HG03520 (cell line): ENCODE measurements around the gene CRPPA.
"Not testable (repeated sequence)": the region's sequence is repeated elsewhere in the genome, so short reads cannot be mapped to it uniquely, and the experiment has no call there.

ENCODE experiments used
- ATAC-seq: cut with Tn5 transposase; IDR thresholded peaks from one replicate; pipeline ENCODE4 v1.9.1; 2021; ENCODE audit warnings: mild to moderate bottlenecking, moderate library complexity; ENCODE audit not compliant: unreplicated experiment

Gene CRPPA

DNA sequence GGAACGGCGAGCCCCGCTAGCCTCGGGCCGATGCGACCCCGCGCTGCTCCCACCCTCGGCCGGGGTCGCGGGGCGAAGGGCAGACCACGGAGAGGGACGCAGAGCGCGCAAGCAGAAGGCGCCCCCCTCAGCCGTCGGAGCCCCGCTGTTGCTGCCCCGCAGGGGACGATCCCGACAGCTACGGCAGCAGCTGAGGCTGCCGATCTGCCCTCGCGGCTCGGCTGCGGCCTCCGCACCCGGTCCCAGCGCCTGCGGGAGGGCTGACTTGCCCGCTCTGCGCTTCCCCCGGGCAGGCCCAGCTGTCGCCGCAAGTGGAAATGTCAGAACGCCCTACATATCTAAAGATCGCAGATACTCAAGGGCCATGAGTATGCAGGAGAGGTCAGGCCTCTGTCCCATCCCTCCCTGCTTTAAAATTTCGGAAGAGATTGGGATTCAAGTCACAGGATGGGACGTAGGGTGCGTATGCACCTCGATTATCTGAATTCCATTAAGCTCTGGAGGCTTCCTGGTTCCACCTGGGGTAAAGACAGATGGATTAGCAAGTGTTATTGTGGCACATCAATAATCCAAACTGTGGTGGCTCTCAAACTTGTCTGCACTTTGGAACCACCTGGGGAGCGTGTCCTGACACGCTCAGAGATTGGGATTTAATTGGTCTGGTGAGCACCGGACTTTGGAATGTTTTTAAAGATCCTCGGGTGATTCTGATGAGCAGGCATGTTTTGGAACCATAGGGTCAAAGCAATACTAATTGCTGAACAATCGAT is at the start of gene CRPPA:
Gene CRPPA, minus strand, starts transcription at position 206 of the 770 bp plus-strand sequence. CDS start 216 bp downstream, outside the sequence.
- ATAC-seq: peak; percentile 31

- ATAC-seq: no peak
Observed at GRCh38 chr7:16465469-16466361, 44.4 kb upstream of the CRPPA start, which contains the start of gene SOSTDC1. TSS of gene SOSTDC1 (minus strand) at chr7:16465738. CDS start at chr7:16465668, 70 bp downstream.

DNA sequence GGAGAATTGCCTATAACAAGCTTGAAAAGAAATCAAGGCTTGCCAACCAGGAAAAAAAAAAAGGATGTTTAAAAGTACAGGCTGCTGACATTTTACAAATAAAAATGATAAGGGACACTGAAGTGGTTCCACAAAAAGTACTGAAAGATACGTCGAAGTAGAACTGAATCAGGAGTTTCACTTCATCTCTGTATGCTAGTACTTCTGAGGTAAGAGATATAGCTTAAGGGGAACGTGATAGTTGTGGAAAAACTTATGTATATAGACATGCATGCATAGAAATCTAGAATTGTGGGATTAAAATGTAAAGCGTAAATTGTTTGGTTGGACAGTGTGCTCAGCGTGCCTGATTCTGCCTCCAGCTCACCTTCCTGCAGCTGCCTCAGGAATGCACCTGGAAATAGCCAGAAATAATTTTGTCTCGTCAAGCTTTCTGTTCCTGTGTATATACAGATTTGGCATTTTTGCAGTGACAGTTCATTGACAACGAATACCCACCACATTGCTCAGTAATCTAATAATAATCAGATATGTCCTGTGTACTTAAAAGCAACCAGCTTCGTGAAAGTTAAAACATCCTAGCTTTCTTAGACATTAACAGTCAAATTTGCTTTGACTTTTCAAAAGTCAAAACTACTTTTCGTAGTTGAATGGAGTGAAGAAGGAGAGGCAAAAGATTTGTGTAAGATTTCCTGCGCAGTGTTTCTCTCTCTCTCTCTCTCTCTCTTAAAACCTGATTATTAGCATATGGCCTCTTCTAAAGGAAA is 42.8 kb upstream of the CRPPA start:
- no peak for ATAC-seq

DNA sequence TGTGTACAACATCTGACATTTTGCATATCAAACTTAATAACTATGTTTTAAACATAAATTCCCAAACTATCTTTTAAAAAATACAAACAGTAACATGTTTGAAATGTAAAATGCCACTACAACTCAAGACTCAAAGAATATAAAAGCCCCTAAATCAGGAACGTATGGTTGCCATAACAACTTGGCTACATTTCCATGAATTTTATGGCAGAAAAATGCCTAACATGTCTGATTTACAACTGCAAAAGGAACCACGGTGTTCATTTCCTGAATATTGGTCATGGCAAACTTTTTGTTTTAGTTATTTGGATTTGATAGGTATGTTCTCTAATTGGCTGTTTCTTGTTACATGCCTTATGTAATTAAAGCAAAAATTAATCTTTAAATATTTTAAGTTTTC is 42.2 kb upstream of the CRPPA start:
- no peak for ATAC-seq

GRCh38 chr7:16462431-16462889 is 41.1 kb upstream of the CRPPA start:
- no peak for ATAC-seq

DNA sequence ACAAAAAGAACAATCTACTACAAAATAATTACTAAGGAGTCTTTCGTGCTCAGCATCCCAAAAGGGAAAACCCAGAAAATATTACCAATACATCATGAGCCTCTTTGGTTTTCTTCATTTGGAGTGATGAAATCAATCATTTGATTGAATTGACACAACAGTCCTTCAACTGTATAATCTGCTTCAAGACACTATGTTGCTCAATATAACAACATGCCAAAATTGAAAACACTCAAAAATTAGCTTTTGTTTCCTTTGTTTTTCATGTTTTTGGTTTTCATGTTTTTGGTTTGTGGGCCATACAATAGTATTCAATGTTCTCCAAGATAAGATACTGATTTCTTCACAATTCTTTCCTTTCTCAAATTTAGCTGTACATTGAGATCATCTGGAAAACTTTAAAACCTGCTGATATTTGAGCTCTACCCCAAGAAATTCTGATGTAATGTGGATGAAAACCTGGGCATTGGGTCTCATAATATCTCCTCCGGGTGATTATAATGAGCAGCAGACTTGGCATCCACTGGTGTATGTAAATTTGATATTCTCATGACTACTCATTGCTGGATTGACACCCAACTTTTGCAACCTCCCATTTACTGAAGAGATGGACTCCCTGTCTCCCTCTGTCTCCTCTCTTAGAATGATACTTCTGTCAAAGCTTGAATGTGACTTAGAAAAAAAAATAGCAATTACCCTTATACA is 39.6 kb upstream of the CRPPA start:
- no peak for ATAC-seq

DNA sequence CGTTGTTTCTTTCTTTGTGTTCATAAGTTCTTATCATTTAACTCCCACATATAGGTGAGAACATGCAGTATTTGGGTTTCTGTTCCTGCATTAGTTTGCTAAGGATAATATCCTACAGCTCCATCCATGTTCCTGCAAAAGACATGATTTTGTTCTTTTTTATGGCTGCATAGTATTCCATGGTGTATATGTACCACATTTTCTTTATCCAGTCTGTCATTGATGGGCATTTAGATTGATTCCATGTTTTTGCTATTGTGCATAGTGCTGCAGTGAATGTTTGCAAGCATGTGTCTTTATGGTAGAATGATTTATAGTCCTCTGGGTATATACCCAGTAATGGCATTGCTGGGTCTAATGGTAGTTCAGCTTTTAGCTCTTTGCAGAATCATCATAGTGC is 35.0 kb upstream of the CRPPA start:
- ATAC-seq: not testable (repeated sequence)

- no peak for ATAC-seq
Observed at GRCh38 chr7:16455591-16455990, 34.3 kb upstream of the CRPPA start.

- ATAC-seq: no peak
Observed at GRCh38 chr7:16450366-16450765, 29.0 kb upstream of the CRPPA start.

DNA sequence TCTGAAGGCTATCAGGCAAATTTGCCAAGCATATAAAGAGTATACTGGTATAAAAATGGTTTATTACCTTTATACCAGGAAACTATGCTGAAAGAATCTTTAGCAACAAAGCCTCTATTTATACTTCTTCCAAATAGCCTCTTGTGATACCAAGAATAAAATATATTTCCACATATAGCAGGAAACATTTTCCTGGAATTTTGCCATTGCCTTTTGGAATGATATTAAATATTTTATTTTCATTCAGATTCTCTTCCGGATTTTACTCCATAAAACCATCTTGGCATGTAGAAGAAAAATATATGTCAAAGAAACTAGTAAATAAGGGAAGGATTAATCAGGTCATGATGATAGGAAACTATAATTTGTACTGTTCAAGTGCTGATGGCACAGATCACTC is 26.5 kb upstream of the CRPPA start:
- no peak for ATAC-seq

DNA sequence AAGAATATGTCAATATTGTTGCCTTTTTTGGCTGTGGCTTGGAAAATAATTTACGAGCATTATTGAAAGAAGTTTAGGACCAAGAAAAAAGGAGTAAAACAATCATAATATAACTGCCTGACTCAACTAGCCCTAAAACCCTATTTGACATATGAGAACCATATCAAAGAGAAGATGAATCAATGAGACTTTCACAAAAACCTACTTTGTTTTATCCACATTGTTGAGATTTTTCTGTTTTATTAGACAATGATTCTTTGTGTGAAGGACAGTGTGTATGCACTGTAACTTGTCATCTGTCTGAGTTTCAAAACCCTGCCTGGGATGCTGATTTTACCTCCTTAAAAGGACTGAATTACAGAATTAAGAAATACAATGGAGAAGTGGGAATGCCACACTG is 25.2 kb upstream of the CRPPA start:
- no peak for ATAC-seq

- ATAC-seq: not testable (repeated sequence)
Observed at GRCh38 chr7:16443871-16444270, 22.5 kb upstream of the CRPPA start.

DNA sequence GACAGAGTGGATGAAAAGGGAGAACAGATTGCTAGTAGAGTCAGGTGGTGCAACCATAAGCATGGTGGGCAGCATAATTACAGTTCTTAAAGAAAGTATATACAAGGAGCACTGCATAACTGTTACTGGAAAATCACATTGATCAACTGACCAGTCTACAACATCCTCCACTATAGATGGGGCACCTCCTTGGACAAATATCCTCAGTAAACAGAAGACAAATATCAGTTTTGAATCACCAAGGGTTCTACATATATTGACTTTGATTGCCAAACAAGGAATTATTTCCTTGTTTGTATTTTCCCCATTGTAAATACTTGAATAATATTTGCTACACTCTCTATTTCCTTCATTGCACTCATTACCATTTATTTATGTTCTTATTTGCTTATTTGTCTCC is 17.6 kb upstream of the CRPPA start:
- no peak for ATAC-seq

- no peak for ATAC-seq
Observed at GRCh38 chr7:16436306-16436705, 15.0 kb upstream of the CRPPA start.

DNA sequence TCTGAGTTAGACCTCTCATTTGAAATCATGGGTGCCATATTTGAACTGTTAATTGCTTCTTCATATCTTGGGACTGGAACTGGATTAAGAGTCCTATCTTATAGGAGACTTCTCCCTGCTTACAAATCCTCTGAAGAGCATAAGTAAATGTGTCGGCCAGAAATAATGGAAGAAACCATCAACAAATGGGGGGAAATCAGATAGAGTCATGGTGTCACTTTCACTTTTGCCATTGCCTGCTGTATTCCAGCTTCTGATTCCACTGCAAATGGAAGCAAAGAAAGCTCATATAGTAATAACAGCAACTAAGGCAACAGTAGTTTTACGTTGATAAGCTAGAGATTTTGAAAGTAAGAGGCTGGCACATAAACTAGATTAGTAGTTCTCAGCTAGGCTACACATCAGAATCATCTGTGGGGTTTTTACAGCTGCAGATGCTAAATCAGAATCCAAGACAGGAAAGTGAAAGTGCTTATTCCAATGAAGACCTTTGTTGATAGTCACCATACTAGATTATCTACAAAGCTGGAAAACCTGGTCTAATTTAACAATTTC is 12.3 kb upstream of the CRPPA start:
- no peak for ATAC-seq

DNA sequence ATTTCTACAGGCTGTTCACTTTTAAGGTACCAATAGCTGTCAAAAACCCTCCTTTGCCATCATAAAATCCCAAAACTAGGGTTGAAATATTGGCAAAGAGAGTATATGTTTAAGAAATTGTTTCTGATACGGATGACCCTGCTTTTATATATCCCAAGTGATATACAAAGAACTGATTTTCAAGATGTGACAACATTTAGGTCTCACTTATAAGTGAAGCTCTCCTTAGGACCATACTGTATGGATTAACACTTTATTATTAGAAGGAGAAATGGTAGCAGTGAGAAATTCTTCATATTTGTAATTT is 11.0 kb upstream of the CRPPA start:
- ATAC-seq: no peak

DNA sequence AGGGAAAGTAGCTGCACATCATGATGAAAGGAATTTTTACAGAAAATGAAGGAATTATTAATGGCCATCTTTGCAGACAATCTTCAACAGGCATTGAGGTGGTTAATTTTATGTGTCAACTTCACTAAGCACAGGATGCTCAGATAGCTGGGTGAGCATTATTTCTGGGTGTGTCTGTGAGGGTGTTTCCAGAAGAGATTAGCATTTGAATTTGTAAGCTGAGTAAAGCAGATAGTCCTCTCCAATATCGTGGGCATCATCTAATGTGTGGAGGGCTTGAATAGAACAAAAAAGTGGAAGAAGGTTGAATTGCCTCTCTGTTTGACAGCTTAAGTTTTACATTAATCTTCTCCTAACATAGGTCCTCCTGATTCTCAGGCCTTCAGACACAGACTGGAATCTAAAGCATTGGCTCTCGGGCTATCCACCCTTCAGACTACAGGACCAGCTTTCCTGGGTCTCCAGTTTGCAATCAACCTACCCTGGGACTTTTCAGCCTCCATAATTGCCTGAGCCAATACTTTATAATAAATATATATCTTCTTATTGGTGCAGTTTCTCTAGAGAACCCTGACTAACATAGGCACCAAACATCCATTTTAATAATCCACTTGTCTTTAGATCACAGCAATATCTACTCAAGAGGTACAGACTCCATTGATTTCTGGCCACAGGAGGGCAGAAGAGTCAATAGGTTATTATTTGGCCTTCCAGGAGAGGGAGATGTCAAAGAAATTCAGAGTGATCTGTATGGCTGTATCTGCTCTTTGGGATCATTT is 10.5 kb upstream of the CRPPA start:
- peak; percentile 86 for ATAC-seq

- no peak for ATAC-seq
Observed at GRCh38 chr7:16430133-16430532, 8.8 kb upstream of the CRPPA start.

- no peak for ATAC-seq
Observed at GRCh38 chr7:16428672-16429071, 7.3 kb upstream of the CRPPA start.

DNA sequence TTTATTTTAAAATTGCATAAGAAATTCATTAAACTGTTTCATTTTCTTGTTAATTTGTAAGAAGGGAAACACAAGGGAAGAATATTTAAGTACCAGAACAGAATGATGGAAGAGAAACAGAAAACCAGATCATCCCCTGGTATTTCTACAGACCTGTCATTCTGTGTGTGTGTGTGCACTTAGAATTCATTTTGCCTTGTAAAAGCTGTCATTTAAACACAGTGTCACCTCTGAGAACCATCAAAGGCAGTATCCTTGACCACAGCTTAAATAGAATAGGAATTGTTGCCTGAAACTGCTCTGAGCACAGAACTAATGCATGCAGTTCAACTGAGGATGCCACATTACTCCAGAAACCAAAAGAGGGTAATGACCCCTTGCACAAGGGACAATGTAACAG is 6.8 kb upstream of the CRPPA start:
- ATAC-seq: no peak
